OCI-M2 (cell line): ENCODE measurements around the gene DMRT2.

Experiments
- DNase-seq: peaks from one replicate; lab custom pipeline; 2025; ENCODE audit not compliant: unreplicated experiment; lab: John Stamatoyannopoulos, UW

The DMRT2 gene

GRCh38 chr9:1086517-1086916, 36.4 kb downstream of the DMRT2 start:
- DNase-seq: no peak

- DNase-seq: no peak
These were observed 37.1 kb downstream of the DMRT2 start for GRCh38 chr9:1087120-1087881.

GRCh38 chr9:1094749-1095148, 44.6 kb downstream of the DMRT2 start:
- no peak for DNase-seq

GRCh38 chr9:1096155-1096964, 46.2 kb downstream of the DMRT2 start:
- no peak for DNase-seq

GRCh38 chr9:1098551-1098950, 48.4 kb downstream of the DMRT2 start:
- no peak for DNase-seq

- no peak for DNase-seq
These were observed 50.0 kb downstream of the DMRT2 start for GRCh38 chr9:1100201-1100600.

GRCh38 chr9:1100945-1101344, 50.8 kb downstream of the DMRT2 start:
- no peak for DNase-seq

- no peak for DNase-seq
These were observed 51.9 kb downstream of the DMRT2 start for GRCh38 chr9:1101846-1102641.

GRCh38 chr9:1102642-1102970, 52.4 kb downstream of the DMRT2 start:
- DNase-seq: no peak
